ENCODE measurements around the gene RNF113B.

Gene RNF113B

GRCh38 chr13:98175043-98175442 lies 2.0 kb downstream of the RNF113B start:
- DNase-seq (ENCODE audit: low read depth in 1 of 2, low spot score in 1 of 2), result no peak

DNA sequence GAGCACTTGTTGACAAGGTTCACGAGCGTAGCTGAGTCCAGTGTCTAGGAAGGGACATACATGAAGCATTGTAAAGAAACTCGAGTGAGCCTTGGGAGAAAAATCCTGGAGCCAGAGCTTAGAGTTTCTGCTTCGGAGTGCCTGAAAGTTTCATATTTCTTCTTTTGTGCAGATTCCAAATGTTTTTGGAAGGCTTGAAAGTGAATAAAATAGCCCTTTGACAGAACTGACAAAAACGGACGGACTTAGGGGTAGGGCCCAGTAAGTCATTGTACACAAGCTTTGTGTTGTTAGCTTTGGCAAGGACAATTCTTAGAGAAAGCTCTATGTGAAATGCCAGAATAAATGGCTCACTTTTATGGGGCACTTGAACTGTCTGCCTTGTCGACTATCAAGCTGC lies 2.8 kb downstream of the RNF113B start:
- DNase-seq (ENCODE audit: low read depth in 1 of 2, low spot score in 1 of 2), result no peak

DNA sequence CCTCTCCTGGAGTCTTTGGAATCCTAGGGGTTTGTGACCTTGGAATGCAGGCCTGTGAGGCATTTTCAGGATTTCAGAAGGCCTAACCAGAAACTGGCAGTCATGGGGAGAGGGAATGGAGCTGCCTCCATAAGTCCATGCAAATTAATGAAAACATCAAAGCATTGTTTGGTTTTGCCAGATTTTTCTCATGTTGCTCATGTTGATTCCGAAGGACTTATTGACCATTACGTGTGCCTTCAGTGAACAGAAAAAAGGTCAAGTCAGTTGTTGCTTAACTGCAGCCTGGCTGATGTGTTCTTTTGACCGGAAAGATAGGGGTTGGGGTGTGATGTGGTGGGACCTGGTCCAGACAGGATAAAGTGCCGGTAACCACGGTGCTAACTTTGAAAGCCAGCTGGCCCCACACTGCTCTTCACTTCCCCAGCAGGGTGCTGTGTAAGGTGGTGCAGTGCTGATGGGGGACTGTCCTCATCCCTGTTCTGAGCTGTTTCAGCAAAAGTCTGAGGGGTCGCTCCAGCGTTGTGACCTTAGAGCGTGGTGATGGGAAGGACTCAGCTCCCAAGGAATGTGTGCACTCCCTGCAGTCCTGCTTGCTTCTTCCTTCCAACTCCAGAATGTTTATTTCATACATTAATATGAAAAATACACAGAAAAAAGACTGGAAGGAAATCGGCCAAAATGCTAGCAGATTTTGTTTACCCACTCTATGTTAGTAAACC lies 3.5 kb downstream of the RNF113B start:
- DNase-seq (ENCODE audit: low read depth in 1 of 2, low spot score in 1 of 2), result no peak

DNA sequence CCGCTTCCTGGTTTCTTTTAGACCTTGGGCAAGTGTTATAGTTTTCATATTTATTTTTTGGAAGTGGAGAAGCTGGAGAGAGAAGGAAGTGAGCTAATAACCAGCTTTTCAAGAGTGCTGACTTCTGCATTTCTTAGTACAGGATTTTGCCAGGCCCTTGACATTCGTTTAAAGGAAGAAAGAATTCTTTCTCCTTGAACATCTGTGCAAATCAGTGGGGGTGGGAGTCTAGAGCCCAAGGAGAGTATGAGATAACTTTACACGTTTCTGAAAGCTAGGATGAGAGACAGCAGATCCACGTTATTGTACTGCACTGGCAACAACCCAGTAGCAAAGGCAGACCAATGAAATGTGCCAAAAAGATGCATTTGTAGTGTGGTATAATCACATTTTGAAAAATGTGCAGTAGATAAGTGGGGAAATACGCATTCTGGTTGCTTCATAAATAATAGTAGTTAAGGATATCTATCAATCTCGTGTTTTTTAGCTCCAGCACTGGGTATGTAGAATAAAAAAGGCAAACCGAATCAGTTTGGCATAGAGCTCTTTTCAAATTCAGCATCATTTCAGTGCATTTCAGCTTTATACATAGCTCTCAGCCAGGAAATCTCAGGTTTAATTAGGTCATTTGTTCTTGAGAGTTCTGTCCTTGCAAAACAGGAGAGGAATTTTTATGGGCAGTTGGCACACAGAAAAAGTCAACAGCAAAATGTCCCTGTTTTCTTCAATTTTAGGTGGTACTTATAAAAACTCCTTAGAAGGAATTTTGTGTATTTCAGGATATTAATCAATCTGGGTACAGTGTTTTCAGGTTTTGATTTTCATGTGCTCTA lies 4.3 kb downstream of the RNF113B start:
- no peak for DNase-seq (ENCODE audit: low read depth in 1 of 2, low spot score in 1 of 2)

- DNase-seq (ENCODE audit: low read depth in 1 of 2, low spot score in 1 of 2), result no peak
These were observed 5.0 kb downstream of the RNF113B start for GRCh38 chr13:98171900-98172589.

DNA sequence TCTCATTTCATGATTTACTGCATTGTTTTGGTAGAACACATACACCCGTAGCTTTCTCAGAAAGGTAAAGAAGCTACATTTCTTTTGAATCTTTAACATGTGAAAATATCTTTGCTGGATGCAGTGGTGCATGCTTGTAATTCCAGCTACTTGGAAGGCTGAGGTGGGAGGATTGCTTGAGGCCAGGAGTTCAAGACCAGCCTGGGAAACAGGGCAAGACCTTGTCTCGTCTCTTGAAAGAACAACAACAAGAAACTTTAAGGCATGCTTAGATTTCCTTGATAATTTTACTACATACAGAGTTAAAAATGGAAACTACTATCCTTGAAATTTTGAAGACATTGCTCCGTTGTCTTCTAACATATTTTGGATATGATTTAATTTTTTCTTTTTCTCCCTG lies 7.7 kb downstream of the RNF113B start:
- DNase-seq (ENCODE audit: low read depth in 1 of 2, low spot score in 1 of 2), result no peak

DNA sequence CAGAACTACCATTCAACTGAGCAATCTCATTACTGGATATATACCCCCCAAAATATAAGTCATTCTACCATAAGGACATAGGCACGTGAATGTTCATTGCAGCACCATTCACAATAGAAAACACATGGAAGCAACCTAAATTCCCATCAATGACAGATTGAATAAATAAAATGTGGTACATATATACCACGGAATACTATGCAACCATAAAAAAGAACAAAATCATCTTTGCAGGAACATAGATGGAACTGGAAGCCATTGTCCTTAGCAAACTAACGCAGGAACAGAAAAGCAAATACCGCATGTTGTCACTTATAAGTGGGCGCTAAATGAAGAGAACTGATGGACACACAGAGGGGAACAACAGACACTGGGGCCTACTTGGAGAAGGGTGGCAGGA lies 14.1 kb downstream of the RNF113B start:
- DNase-seq (ENCODE audit: low read depth in 1 of 2, low spot score in 1 of 2), result no peak

DNA sequence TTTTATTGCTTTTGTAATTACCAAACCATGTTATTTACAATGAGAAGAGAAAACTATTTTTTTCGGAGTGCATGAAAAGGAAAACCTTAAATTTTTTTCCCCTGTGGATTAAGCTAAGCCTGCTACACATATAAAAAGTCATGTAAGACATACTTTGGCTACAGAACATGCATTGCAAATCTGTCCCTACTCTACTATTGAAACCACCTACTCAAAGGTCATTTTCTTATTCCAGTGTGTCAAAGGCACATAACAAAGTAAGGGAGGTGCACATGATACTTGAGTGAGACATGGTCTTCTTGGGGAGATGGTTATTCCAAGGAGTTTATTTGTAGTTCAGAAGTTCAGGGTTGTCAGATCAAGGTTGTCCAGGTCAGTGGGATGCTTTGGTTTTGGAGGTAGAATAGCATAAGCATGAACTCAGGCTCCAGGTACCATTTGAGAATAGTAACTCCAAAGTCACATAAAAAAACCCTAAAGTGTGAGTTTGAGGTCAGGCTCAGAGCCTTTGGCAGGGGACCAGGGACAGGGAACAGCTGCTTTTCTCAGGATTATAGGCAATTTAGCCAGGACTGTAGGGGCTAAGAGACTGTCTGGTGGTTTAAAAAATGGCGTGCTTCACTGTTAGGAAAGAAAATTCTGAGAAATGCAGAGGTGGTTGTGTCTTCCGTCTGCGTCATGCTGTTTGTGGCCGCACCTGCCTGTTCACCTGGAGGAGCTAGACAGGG lies 18.7 kb downstream of the RNF113B start:
- DNase-seq (ENCODE audit: low read depth in 1 of 2, low spot score in 1 of 2), result no peak

GRCh38 chr13:98157609-98158008 lies 19.5 kb downstream of the RNF113B start:
- DNase-seq (ENCODE audit: low read depth in 1 of 2, low spot score in 1 of 2), result no peak

GRCh38 chr13:98157188-98157587 lies 19.9 kb downstream of the RNF113B start:
- DNase-seq (ENCODE audit: low read depth in 1 of 2, low spot score in 1 of 2), result no peak

- no peak for DNase-seq (ENCODE audit: low read depth in 1 of 2, low spot score in 1 of 2)
These were observed 20.8 kb downstream of the RNF113B start for GRCh38 chr13:98156259-98156658.

DNA sequence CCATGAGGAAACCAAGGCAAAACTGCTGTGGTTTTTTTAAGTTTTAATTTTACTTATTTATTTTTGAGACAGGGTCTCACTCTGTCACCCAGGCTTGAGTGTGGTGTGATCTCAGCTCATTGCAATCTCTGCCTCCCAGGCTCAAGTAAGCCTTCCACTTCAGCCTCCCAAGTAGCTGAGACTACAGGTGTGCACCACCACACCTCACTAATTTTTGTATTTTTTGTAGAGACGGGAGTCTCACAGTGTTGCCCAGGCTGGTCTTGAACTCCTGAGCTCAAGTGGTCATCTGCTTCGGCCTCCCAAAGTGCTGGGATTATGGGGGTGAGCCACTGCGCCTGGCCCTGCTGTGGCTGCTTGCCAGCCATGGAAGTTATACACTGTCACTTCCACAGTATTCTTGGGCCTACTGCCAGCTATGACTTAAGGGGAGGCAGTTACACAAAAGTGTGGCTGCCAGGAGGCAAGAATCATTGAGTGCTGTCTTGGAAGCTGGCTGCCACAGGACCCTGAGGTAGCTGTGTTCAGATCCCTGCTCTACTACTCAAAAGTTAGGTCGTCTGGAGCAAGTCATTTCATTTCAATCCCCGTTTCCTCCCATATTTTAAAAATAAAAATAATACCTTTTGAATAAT lies 21.5 kb downstream of the RNF113B start:
- DNase-seq (ENCODE audit: low read depth in 1 of 2, low spot score in 1 of 2), result no peak

DNA sequence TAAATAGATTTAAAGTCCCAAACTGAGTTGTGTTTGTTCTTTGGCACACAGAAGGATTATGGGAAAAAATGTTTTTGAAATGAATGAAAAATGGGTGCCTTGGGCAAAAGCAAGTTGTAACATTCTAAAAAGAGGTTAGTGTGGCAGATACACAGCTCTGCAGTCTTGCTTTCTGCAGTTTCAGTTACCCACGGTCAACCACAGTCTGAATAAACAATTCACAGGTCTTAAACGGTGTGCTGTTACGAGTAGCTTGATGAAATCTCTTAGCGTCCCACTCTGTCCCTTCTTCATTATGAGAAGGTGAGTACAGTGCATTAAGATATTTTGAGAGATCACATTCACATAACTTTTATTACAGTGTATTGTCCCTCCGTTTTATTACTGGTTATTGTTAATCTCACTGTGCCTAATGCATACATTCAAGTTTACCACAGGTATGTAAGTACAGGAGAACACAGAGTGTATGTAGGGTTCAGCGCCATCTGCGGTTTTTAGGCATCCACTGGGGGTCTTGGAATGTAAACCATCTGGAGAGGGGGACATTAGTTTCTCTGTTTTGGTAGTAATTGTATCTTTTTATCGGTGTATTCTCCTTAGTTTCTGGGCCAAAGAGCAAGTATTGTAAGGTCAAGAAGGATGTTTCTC lies 26.1 kb downstream of the RNF113B start:
- no peak for DNase-seq (ENCODE audit: low read depth in 1 of 2, low spot score in 1 of 2)

- no peak for DNase-seq (ENCODE audit: low read depth in 1 of 2, low spot score in 1 of 2)
These were observed 29.5 kb downstream of the RNF113B start for GRCh38 chr13:98147521-98147920.

GRCh38 chr13:98144801-98145350 lies 32.2 kb downstream of the RNF113B start:
- DNase-seq (ENCODE audit: low read depth in 1 of 2, low spot score in 1 of 2), result no peak

- no peak for DNase-seq (ENCODE audit: low read depth in 1 of 2, low spot score in 1 of 2)
These were observed 32.9 kb downstream of the RNF113B start for GRCh38 chr13:98144027-98144741.

- DNase-seq (ENCODE audit: low read depth in 1 of 2, low spot score in 1 of 2), result no peak
These were observed 33.5 kb downstream of the RNF113B start for GRCh38 chr13:98143601-98144026.

- no peak for DNase-seq (ENCODE audit: low read depth in 1 of 2, low spot score in 1 of 2)
These were observed 33.9 kb downstream of the RNF113B start for GRCh38 chr13:98143157-98143553.
